IPS-20b (cell line): ENCODE data around the gene GOSR2.

Experiments used
- H3K27ac ChIP-seq: one replicate; pipeline ENCODE4 v1.5.1; 2013; ENCODE audit warnings: low read length
- H3K27me3 ChIP-seq: 2 replicates; pipeline ENCODE4 v1.6.1; 2013; ENCODE audit warnings: mild to moderate bottlenecking, low read length, inconsistent platforms; ENCODE audit not compliant: insufficient read depth
- H3K36me3 ChIP-seq: 2 replicates; pipeline ENCODE4 v1.6.1; 2013; ENCODE audit warnings: low read depth, mild to moderate bottlenecking, inconsistent platforms, low read length, moderate library complexity; ENCODE audit not compliant: insufficient read depth
- H3K4me1 ChIP-seq: 2 replicates; pipeline ENCODE4 v1.6.1; 2013; ENCODE audit warnings: mild to moderate bottlenecking, control low read depth, inconsistent platforms, low read length, moderate library complexity; ENCODE audit not compliant: insufficient read depth
- H3K4me3 ChIP-seq: 2 replicates; pipeline ENCODE4 v1.5.1; 2013; ENCODE audit warnings: mild to moderate bottlenecking, low read length, inconsistent platforms
- H3K9ac ChIP-seq: 2 replicates; pipeline ENCODE4 v1.6.1; 2013; ENCODE audit warnings: low read depth, mild to moderate bottlenecking, inconsistent platforms, low read length, moderate library complexity
- H3K9me3 ChIP-seq: 2 replicates; pipeline ENCODE4 v1.6.1; 2013; ENCODE audit warnings: mild to moderate bottlenecking, low read depth, low read length, inconsistent platforms; ENCODE audit not compliant: insufficient read depth

Gene GOSR2

DNA sequence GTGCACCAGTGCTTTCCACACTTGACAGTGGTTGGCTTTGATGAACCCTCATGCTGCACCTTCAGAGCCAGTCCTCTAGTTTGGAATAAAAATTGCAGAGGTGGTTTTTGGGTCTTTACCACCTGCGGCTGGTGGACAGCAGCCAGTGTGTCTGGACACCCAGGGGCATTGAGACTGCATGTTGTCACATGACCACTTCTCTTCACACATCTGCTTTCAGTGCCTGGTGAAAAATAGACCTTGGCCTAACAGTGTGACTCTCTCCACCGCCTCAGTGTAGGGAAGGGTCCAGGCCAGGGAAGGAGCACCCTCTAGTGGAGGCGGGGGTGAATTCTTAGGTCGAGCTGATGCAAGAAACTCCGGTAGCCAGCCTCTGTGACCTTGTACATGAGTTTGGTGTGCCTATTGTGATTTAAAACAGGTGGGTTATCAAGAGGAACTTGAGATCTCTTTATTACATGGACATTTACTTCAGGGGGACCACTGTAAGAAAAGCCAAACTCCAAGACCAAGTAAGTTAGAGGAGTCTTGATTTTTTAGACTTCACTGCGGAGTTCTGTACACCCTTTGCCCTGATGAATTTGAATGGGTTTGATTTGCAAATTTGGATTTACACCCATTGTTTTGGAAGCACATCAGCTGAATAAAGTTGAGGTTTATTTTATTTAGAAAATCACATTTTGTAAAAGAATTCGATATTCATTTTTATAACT, 17.9 kb downstream of the GOSR2 start:
- H3K36me3 ChIP-seq, result peaks cover 46% of the 10 kb centered on the region

DNA sequence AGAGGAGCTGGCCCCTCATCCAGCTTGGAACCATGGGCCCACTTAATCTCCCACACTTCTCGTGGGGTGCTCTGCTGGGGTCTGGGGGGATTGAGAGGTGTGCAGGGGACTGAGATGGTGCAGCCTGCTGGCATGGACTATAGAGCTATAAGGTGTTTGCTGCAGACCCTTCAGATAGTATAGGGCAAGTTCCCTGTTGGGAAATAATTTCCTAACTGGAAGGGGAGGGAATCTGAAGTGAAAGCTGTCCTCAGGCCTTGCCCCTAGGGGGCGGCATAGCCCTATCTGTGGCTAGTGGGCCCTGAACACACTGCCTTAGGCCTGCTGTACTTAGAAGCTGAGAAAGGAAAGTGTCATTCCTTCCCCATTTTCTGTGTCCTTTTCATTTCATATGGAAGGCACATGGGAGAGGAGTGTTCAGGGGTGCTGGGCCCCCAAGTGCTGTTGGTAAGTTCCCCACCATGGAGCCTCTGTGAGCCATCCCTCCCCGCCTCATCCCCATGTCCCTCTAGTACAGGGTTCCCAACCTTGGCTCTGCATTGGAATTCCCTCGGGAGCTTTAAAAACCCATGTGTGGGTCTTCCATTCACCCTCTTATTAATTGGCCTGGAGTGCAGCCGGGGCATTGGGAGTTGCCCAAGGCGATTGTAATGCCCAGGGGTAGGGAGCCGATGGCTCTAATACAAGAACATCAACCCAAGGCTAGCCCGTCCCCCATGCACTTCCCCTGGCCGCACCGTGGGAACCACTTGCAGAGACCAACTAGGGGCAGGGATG, 19.7 kb downstream of the GOSR2 start:
- peaks cover 14% of the 10 kb centered on the region for H3K4me1 ChIP-seq
- peaks cover 29% of the 10 kb centered on the region for H3K36me3 ChIP-seq
- H3K9ac ChIP-seq, result peak overlapping the region; percentile 44; the same call in 1 of the 2 replicates
- no peaks in the 10 kb centered on the region for H3K27me3 ChIP-seq
- H3K27ac ChIP-seq, result no peak overlapping the region
- H3K9me3 ChIP-seq, result no peaks in the 10 kb centered on the region
- H3K4me3 ChIP-seq, result no peak overlapping the region

More for the DNA sequence above, 17.9 kb downstream of the GOSR2 start:
- Histone ChIP-seq H3K27me3 (no peaks in the 10 kb centered on the region), H3K9ac (no peak overlapping the region), H3K4me1 (peaks cover 14% of the 10 kb centered on the region), H3K27ac (no peak overlapping the region), H3K4me3 (no peak overlapping the region), H3K9me3 (no peaks in the 10 kb centered on the region)

DNA sequence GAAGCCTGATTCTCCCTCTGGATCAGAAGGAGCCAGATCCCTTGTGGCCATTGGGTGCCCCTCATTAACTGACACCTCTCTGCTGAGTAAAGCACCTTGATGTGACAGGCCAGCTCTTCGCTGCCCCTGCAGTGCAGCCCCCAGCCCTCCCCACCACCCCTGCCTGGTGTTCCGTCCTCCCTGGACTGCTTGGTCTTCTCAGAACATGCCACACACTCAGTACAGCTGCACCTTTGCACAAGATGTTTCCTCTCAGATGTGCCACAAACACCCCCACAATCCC, 20.2 kb downstream of the GOSR2 start:
- H3K36me3 ChIP-seq, result peaks cover 24% of the 10 kb centered on the region
- H3K27ac ChIP-seq, result no peak overlapping the region
- peaks cover 14% of the 10 kb centered on the region for H3K4me1 ChIP-seq
- H3K4me3 ChIP-seq, result no peak overlapping the region
- no peaks in the 10 kb centered on the region for H3K9me3 ChIP-seq
- no peaks in the 10 kb centered on the region for H3K27me3 ChIP-seq
- peak overlapping the region; percentile 44; the same call in 1 of the 2 replicates for H3K9ac ChIP-seq

DNA sequence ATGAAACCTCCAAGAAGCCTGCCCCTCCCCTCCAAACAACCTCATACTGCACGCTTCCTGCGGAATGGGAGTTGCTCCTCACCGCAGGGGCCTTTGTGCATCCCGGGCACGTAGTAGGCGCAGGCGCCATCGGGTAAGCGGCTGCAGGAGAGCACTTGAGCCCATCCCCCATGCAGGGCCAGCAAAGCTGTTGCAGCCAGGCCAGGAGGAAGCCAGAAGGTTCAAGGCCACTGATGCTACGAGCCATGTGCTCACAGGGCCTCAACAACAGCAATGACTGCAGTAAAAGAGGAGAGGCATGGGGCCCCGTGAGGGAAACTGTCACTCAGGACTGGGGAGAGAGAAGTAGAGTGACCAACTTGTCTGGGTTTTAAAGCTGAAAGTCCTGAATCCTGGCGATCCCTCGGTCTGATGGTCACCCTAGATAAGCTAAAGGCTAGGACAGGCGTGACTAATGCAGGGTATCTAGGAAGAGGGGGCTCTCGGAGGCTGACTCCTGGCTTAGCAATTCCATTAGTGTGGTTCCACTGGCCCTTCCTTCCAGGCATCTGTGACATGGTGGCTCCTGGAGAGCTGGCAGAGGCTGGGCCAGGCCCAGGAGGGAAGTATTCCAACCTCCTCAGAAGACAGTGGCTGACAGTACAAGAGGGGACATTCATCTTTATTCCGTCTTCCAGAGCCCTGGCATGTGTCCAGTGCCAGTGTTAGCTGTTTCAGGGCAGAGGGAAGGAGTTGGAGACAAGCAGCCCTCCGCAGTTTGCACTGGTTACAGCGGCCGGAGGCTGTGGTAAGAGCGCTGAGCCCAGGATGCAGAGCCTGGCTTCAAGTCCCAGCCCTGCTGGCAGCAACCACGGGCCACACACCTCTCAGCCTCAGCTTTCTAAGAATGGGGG, 20.8 kb downstream of the GOSR2 start:
- H3K9me3 ChIP-seq, result no peaks in the 10 kb centered on the region
- no peak overlapping the region for H3K4me3 ChIP-seq
- peaks cover 18% of the 10 kb centered on the region for H3K36me3 ChIP-seq
- H3K9ac ChIP-seq, result peak overlapping the region; percentile 44; the same call in 1 of the 2 replicates
- H3K27ac ChIP-seq, result no peak overlapping the region
- H3K27me3 ChIP-seq, result no peaks in the 10 kb centered on the region
- H3K4me1 ChIP-seq, result peaks cover 14% of the 10 kb centered on the region

DNA sequence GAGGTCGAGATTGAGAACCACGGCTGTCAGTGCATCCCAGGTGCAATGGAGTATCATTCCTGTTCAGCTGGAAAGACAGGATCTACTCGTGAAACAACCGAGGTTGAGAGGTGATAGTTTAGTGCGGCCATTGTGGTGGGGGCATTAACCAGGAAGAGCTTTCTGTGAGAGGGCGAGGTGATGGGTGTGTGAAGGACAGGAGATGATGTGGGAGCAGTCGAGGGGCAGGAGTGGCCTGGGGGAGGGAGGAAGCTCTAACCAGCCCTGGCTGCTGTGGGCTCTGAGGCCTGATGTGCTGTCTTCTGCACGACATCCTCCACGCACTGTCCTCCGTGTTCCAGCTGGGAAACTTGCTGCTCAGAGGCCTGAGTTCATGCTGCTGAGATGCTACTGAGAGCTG, 22.0 kb downstream of the GOSR2 start:
- Histone ChIP-seq H3K36me3 (peaks cover 6% of the 10 kb centered on the region), H3K27me3 (no peaks in the 10 kb centered on the region), H3K4me1 (peaks cover 14% of the 10 kb centered on the region), H3K9me3 (no peaks in the 10 kb centered on the region), H3K9ac (no peak overlapping the region), H3K4me3 (no peak overlapping the region), H3K27ac (no peak overlapping the region)

DNA sequence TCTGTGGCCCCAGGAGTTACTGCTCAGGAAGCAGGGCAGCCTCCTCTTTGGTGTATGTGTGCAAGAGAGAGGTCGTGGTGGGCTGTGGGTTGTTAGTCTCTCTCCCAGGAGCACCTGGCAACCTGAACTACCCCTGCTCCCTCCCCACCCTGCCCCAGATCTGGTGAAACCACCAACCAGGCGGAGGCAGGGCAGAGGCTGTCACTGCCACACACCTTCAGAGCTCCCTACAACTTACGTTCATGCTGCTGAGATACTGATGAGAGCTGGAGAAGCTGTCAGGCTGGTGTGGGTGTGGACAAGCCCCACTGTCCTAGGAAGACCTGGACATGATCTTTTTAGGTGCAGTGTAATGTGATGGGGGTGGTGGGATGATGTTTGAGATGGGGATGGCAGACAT, 24.3 kb downstream of the GOSR2 start:
- Histone ChIP-seq H3K9ac (no peak overlapping the region), H3K4me1 (peaks cover 14% of the 10 kb centered on the region), H3K36me3 (no peaks in the 10 kb centered on the region), H3K9me3 (no peaks in the 10 kb centered on the region), H3K27me3 (0 out of 2 replicates have a peak, but pooled peaks cover 7% of the 10 kb centered on the region), H3K4me3 (no peak overlapping the region), H3K27ac (no peak overlapping the region)

DNA sequence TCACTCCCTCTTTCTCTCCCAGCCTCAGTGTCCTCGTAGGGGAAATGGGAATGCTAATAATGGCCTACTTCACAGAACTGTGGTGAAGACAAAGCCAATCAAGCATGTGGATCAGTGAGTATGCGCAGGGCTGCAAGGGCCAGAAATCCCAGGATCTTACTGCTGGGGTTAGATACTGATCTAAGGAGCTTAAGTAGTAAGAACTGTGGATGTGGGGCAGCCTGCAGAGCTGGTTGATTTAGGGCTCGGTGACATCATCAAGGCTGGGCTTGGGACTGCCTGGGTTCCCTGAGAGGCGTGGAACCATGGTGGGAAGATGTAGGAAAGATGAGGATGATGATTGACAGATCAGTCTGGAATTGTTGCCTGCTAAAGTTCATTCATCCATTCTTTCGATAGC, 25.6 kb downstream of the GOSR2 start:
- Histone ChIP-seq H3K9me3 (no peaks in the 10 kb centered on the region), H3K36me3 (no peaks in the 10 kb centered on the region), H3K27ac (no peak overlapping the region), H3K9ac (no peak overlapping the region), H3K27me3 (0 out of 2 replicates have a peak, but pooled peaks cover 11% of the 10 kb centered on the region), H3K4me3 (no peak overlapping the region), H3K4me1 (peaks cover 6% of the 10 kb centered on the region)

DNA sequence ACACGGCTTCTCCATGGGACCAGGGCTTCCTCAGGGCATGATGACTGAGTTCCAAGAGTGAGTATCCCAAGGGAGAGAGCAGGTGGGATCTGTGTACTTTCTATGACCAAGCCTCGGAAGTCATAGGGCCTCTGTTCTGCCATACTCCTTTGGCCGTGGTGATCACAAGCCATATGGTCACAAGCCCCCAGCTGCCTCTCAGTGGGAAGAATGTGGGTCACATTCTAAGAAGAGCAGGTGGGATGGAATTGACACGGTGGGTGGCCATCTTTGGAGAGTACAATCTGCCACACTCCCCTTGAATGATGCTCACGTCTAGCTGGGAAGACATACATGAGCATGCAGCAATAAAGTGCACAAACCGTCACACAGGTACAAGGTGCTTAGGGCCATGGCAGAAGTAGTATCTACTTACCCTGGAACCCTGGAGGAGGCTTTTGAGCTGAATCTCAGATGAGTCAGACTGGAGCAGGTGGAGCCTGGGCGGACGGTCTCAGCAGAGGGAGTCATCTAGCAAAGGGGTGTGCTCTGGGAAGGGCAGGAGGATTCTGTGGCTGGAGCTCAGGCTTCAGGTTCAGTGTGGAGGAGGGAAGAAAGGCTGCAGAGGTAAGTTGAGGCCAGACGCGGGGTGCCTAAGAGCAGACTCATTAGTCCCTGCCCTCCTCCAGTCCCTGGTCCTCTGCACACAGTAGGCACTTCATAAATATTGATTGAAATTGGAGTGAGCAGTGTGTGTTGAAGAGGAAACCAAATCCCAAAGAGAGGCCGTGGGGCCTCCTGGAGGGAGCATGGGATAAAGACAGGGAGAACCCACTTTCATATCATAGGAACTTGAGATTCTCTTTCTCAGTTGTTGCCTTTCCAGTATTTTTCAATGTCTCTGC, 26.6 kb downstream of the GOSR2 start:
- Histone ChIP-seq H3K27ac (no peak overlapping the region), H3K4me1 (no peaks in the 10 kb centered on the region), H3K27me3 (0 out of 2 replicates have a peak, but pooled peaks cover 11% of the 10 kb centered on the region)

DNA sequence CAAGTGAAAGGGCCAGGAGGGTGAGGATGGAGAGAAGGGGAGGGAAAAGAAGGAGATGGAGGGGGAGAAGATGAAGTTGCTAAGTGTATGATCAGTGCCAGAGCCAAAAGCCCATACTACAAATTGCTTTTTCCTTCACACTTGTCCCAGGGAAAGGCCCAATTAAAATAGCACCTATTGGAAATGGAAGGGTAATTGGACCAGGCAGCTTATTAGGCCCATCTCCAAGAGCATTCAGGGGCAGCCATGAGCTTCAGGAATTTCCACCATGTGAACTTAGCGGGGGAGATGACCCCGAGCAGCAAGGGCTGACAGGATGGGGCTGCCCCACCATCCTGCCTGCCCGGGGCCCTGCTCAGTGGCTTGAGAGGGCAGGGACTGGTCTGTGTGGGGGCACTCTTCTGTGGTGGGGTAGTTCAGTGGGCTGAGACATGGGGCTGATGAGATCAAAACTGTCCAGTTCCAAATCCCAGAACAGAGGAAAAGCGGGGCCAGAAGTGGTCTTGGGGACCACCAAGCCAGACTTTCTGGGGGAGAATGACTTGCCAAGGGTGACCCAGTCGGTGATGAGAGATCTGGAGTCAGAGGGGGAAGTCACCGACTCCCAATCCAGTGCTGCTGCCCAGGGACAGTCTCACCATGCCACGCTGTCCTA, 27.5 kb downstream of the GOSR2 start:
- no peak overlapping the region for H3K27ac ChIP-seq
- 0 out of 2 replicates have a peak, but pooled peaks cover 11% of the 10 kb centered on the region for H3K27me3 ChIP-seq
- H3K9ac ChIP-seq, result no peak overlapping the region
- no peaks in the 10 kb centered on the region for H3K4me1 ChIP-seq
- H3K9me3 ChIP-seq, result no peaks in the 10 kb centered on the region
- no peaks in the 10 kb centered on the region for H3K36me3 ChIP-seq
- H3K4me3 ChIP-seq, result no peak overlapping the region

More for the DNA sequence above, 26.6 kb downstream of the GOSR2 start:
- no peak overlapping the region for H3K4me3 ChIP-seq
- H3K36me3 ChIP-seq, result no peaks in the 10 kb centered on the region
- no peaks in the 10 kb centered on the region for H3K9me3 ChIP-seq
- H3K9ac ChIP-seq, result no peak overlapping the region

DNA sequence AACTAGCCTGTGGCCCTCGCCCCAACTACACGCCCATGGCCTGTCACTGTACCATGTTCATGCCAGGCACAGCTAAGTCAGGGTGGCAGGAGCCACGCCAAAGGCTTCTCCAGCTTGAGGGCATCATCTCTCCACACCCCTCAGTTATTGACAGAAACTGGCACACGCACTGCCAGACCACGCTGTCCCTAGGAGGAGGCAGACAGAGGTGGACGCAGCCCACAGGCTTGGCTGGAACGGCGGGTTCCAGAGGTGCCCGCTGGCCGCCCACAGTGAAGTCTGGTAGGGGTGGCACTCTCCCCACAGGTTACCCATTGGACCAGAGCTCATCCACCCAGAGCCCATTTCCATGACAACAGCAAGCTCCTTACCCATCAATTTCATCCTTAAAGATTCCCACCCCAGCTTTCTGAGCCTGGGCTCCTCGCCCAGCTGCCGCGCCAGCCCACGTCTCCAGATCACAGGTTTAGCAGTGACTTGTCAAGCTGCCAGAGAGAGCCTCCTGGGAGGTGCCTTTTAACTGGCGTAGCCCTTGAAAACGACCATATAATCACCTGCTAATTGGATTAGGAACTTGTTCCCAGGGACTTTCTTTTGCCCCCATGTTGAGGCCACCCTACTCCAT, 28.1 kb downstream of the GOSR2 start:
- Histone ChIP-seq H3K9ac (no peak overlapping the region), H3K4me1 (no peaks in the 10 kb centered on the region), H3K9me3 (no peaks in the 10 kb centered on the region), H3K36me3 (no peaks in the 10 kb centered on the region), H3K4me3 (no peak overlapping the region), H3K27ac (no peak overlapping the region), H3K27me3 (0 out of 2 replicates have a peak, but pooled peaks cover 11% of the 10 kb centered on the region)
